ENCODE results near the gene NEK5.

DNA sequence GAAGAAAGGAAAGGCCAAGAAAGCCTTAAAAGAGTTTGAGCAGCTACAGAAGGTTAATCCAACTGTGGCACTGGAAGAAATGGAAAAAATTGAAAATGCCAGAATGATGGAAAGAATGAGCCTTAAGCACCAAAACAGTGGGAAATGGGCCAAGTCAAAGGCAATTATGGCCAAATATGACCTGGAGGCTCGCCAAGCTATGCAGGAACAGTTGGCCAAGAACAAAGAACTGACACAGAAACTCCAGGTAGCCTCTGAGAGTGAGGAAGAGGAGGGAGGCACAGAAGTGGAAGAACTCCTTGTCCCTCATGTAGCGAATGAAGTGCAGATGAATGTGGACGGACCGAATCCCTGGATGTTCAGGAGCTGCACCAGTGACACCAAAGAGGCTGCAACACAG lies 99.3 kb downstream of the NEK5 start:
- TF ChIP-seq, protein P1, sequence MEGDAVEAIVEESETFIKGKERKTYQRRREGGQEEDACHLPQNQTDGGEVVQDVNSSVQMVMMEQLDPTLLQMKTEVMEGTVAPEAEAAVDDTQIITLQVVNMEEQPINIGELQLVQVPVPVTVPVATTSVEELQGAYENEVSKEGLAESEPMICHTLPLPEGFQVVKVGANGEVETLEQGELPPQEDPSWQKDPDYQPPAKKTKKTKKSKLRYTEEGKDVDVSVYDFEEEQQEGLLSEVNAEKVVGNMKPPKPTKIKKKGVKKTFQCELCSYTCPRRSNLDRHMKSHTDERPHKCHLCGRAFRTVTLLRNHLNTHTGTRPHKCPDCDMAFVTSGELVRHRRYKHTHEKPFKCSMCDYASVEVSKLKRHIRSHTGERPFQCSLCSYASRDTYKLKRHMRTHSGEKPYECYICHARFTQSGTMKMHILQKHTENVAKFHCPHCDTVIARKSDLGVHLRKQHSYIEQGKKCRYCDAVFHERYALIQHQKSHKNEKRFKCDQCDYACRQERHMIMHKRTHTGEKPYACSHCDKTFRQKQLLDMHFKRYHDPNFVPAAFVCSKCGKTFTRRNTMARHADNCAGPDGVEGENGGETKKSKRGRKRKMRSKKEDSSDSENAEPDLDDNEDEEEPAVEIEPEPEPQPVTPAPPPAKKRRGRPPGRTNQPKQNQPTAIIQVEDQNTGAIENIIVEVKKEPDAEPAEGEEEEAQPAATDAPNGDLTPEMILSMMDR (IDR thresholded peaks at IDR 0.05): no peak
- TF ChIP-seq POLR2AphosphoS5 (IDR thresholded peaks at IDR 0.05): no peak

Data from prostate gland (tissue), 2 donors.